PC-9 (cell line): ENCODE measurements around the gene TLK2. TPM values are rescaled to one million over a fixed set of nuclear protein-coding genes. Genes with fewer than 3 reads are reported as not detected.
"Not testable (repeated sequence)": the region's sequence is repeated elsewhere in the genome, so short reads cannot be mapped to it uniquely, and the experiment has no call there.

Experiments used
- BruUV-seq: library from RNA; stranded (reverse); fragments of 400-500 nt; replicated peaks from 2 replicates; lab custom pipeline; 2021; lab: Mats Ljungman, UMichigan
- CTCF ChIA-PET: fragments of 300-600 bp; sonication (Branson Sonifier 250); formaldehyde crosslinking; loops from one replicate; lab custom pipeline; 2022; ENCODE audit warnings: antibody characterized with exemption; lab: Charles Lee
- POLR2A ChIA-PET: fragments of 300-600 bp; sonication (Branson Sonifier 250); formaldehyde crosslinking; loops from one replicate; lab custom pipeline; 2022; ENCODE audit warnings: antibody characterized with exemption; ENCODE audit not compliant: unreplicated experiment; lab: Charles Lee
- DNase-seq, 2 experiments: peaks; one replicate each; pipeline versions ENCODE4 v3.0.0 to v3.0.0-alpha.2; 2015 to 2022; ENCODE audit warnings: mixed read lengths in 1 of 2
- H2AFZ ChIP-seq: fragments of 200-600 bp; sonication (generic); 2 replicates; pipeline ENCODE4 v1.8.1; 2017; ENCODE audit warnings: antibody characterized with exemption
- H3F3A ChIP-seq: fragments of 200-600 bp; sonication (generic); 2 replicates; pipeline ENCODE4 v1.8.1; 2017; ENCODE audit warnings: antibody characterized with exemption, mild to moderate bottlenecking, low read depth; ENCODE audit not compliant: insufficient read depth
- H3K27ac ChIP-seq: fragments of 200-600 bp; sonication (generic); 2 replicates; pipeline ENCODE4 v1.6.1; 2016; ENCODE audit warnings: mixed run types
- H3K27me3 ChIP-seq: fragments of 200-600 bp; sonication (generic); 2 replicates; pipeline ENCODE4 v1.6.1; 2016; ENCODE audit warnings: low read depth, mixed run types; ENCODE audit not compliant: insufficient read depth
- H3K36me3 ChIP-seq: fragments of 200-600 bp; sonication (generic); 2 replicates; pipeline ENCODE4 v1.6.1; 2016; ENCODE audit warnings: low read depth, mixed run types
- H3K4me1 ChIP-seq: fragments of 200-600 bp; sonication (generic); replicated peaks from 2 replicates; pipeline ENCODE4 v1.6.1; 2016; ENCODE audit warnings: mixed run types; ENCODE audit not compliant: insufficient read depth
- H3K4me2 ChIP-seq: fragments of 200-600 bp; sonication (generic); 2 replicates; pipeline ENCODE4 v1.6.1; 2017; ENCODE audit warnings: mixed run types
- H3K4me3 ChIP-seq: fragments of 200-600 bp; sonication (generic); 2 replicates; pipeline ENCODE4 v1.6.1; 2016; ENCODE audit warnings: mixed run types
- H3K79me2 ChIP-seq: fragments of 200-600 bp; sonication (generic); 2 replicates; pipeline ENCODE4 v1.6.1; 2017; ENCODE audit warnings: low read depth, mixed run types
- H3K9me2 ChIP-seq: fragments of 200-600 bp; sonication (generic); 2 replicates; pipeline ENCODE4 v1.8.1; 2017; ENCODE audit warnings: mild to moderate bottlenecking; ENCODE audit not compliant: insufficient read depth
- H3K9me3 ChIP-seq: fragments of 200-600 bp; sonication (generic); 2 replicates; pipeline ENCODE4 v1.8.1; 2016; ENCODE audit warnings: low read depth; ENCODE audit not compliant: insufficient read depth
- H4K20me1 ChIP-seq: fragments of 200-600 bp; sonication (generic); 2 replicates; pipeline ENCODE4 v1.8.1; 2017; ENCODE audit not compliant: insufficient read depth
- intact Hi-C: fragments of 100-400 bp; cut with micrococcal nuclease; formaldehyde crosslinking; loops from one replicate; pipeline ENCODE4 v1.10.0; 2022; ENCODE audit not compliant: unreplicated experiment
- total RNA-seq: library from RNA; stranded (reverse); gene quantifications from 2 replicates; pipeline ENCODE4 v1.2.3, GENCODE V29; 2021

TLK2 gene
- total RNA-seq, 1 experiment from 2014 or later, result 40.7 TPM

DNA sequence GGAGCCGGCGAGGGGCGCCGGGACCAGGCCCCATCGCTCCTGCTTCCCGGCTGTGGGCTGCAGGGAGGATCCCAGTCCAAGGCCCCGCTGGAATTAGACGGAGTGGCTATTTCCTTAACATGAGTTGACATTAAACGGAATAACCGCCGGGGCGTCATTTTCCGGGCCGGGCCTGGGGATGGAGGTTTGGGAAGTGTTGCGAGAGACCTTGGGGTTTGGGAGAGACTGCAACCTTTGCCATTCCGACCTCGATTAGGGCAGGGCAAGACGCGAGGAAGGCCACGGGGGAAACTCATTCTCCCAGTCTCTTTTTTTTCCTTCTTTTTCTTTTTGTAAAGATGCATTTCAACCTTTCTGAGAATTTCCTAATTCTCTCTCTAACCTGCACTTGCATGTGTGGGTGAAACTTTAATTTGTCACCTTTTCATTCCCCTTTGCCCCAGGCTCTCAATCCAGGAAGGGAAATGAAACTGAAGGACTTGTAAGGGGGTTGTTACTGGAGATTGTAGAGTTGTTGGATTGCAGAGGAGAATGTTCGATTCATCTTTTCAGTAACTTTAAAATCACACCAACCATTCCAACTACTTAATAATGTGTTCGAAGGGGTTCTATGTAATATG lies 1.1 kb downstream of the TLK2 start:
- intact Hi-C loops, H3K36me3 ChIP-seq, CTCF ChIA-PET, POLR2A ChIA-PET, H3K9me2 ChIP-seq, H4K20me1 ChIP-seq, H3F3A ChIP-seq, H3K9me3 ChIP-seq, H3K27me3 ChIP-seq: not testable (repeated sequence)
- Histone ChIP-seq H3K4me2 (peak overlapping the region; percentile 87), H3K79me2 (peaks cover 60% of the 10 kb centered on the region), H3K4me1 (peaks cover 18% of the 10 kb centered on the region), H2AFZ (peak overlapping the region; percentile 60; the same call in 1 of the 2 replicates), H3K27ac (peak overlapping the region; percentile 61), H3K4me3 (peak overlapping the region; percentile 93)
- peak in 1 of 2 experiments; percentile 26 for DNase-seq
- BruUV-seq, result TSS peak; percentile 61

DNA sequence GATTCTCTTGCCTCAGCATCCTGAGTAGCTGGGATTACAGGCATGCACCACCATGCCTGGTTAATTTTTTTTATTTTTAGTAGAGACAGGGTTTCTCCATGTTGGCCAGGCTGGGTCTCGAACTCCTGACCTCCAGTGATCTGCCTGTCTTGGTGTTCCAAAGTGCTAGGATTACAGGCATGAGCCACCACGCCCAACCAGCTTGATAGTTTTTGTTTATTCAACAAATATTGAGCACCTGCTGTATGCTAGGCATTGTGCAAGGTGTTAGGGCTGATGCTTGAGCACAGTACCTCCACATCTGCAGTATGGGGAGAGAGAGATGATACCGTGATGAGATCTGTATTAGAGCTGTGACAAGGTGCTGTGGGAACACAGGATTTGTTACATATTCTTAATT lies 3.9 kb downstream of the TLK2 start:
- H3K9me3 ChIP-seq, H2AFZ ChIP-seq, H3K4me3 ChIP-seq, POLR2A ChIA-PET, DNase-seq, H3K9me2 ChIP-seq, intact Hi-C loops, H3K4me2 ChIP-seq, H3F3A ChIP-seq, BruUV-seq, H3K27me3 ChIP-seq, H3K27ac ChIP-seq: not testable (repeated sequence)
- CTCF ChIA-PET, result interaction anchor here (0.6 kb wide), 1 partner anchor 1130 kb away, joined by 4 read pairs; no protein-coding TSS in a partner anchor
- peaks cover 11% of the 10 kb centered on the region; the same call in 1 of the 2 replicates for H3K36me3 ChIP-seq
- peaks cover 20% of the 10 kb centered on the region; the same call in 1 of the 2 replicates for H4K20me1 ChIP-seq
- H3K4me1 ChIP-seq, result peaks cover 13% of the 10 kb centered on the region
- H3K79me2 ChIP-seq, result peaks cover 79% of the 10 kb centered on the region

DNA sequence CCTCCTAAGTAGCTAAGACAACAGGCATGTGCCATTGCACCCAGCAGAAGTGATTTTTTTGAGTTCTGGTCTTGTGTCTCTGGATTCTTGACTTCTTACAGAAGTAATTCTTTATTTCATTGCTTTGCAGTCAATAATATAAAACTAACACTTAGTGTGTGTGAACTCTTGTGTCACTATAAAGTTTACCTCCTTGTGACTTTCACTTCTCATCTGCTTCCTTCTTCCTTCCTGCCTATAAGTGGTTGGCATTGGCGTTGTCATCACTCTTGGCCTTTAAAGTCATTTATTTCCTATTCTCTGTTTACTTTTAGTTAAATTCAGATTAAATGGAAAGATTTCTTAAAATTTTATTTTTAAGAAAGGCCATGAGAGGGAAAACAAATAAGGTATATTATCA lies 12.4 kb downstream of the TLK2 start:
- intact Hi-C loops, POLR2A ChIA-PET, H3K9me3 ChIP-seq, H3K4me2 ChIP-seq, H2AFZ ChIP-seq, DNase-seq, H3K36me3 ChIP-seq, H3K4me3 ChIP-seq, H3K27ac ChIP-seq, H3F3A ChIP-seq, CTCF ChIA-PET, BruUV-seq, H3K27me3 ChIP-seq, H3K9me2 ChIP-seq, H3K4me1 ChIP-seq: not testable (repeated sequence)
- Histone ChIP-seq H4K20me1 (peaks cover 33% of the 10 kb centered on the region), H3K79me2 (peaks cover 89% of the 10 kb centered on the region)

DNA sequence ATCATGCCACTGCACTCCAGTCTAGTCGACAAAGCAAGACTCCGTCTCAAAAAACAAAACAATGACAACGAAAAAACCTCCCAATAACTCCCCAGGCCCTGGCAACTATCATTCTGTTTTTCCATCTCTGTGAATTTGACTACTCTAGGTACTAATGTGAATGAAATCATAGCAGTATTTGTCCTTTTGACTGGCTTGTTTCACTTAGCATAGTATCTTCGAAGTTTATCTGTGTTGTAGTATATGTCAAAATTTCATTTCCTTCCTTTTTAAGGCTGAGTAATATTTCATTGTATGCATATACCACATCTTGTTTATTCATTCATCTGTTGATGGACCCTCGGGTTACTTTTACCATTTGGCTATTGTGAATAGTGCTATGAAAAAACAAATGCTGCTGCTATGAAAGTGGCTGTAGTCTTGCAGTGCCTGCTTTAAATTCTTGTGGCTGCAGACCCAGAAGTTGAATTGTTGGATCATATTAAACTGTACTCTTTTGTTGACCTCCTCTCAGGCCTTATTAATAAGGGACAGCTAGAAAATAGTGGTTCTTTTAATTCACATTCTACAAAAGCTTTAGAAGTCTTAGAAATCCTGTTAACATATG lies 14.5 kb downstream of the TLK2 start:
- H3K27me3 ChIP-seq, H3F3A ChIP-seq, intact Hi-C loops, H3K27ac ChIP-seq, BruUV-seq, DNase-seq, H3K4me2 ChIP-seq, H3K36me3 ChIP-seq, H3K9me2 ChIP-seq, CTCF ChIA-PET, H3K4me3 ChIP-seq, POLR2A ChIA-PET, H3K9me3 ChIP-seq, H2AFZ ChIP-seq, H3K4me1 ChIP-seq: not testable (repeated sequence)
- Histone ChIP-seq H4K20me1 (peaks cover 22% of the 10 kb centered on the region), H3K79me2 (peaks cover 90% of the 10 kb centered on the region)

DNA sequence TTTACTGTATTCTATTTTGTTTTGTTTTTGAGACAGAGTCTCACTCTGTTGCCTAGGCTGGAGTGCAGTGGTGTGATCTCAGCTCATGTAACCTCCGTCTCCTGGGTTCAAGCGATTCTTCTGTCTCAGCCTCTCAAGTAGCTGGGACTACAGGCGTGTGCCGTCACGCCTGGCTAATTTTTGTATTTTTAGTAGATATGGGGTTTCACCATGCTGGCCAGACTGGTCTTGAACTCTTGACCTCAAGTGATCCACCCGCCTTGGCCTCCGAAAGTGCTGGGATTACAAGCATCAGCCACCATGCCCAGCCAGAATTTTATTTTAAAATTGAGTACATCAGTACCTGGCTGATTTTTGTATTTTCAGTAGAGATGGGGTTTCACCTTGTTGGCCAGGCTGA lies 15.4 kb downstream of the TLK2 start:
- POLR2A ChIA-PET, H3K27ac ChIP-seq, H3K36me3 ChIP-seq, CTCF ChIA-PET, DNase-seq, intact Hi-C loops, H3K4me3 ChIP-seq, BruUV-seq, H3F3A ChIP-seq, H3K9me2 ChIP-seq, H3K4me2 ChIP-seq, H3K9me3 ChIP-seq, H3K4me1 ChIP-seq, H2AFZ ChIP-seq, H3K27me3 ChIP-seq: not testable (repeated sequence)
- peaks cover 90% of the 10 kb centered on the region for H3K79me2 ChIP-seq
- peaks cover 19% of the 10 kb centered on the region for H4K20me1 ChIP-seq

DNA sequence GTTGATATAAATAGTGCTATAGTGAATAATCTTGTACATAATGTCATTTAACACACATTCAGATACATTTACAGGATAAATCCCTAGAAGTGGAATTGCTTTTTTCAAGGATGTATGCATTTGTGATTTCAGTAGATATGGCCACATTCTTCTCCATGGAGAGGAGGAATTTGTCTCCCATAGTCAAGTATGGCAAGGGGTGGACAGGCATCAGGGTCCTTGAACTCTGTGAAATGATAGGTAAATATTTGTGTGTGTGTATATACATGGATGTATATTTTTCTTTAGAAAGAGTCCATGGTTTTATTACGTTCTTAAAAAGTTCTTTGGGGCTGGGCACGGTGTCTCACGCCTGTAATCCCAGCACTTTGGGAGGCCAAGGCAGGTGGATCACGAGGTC lies 17.7 kb downstream of the TLK2 start:
- intact Hi-C loops, H3K27me3 ChIP-seq, H3K9me3 ChIP-seq, H3K36me3 ChIP-seq, CTCF ChIA-PET, H3K4me2 ChIP-seq, H3K27ac ChIP-seq, H3K4me1 ChIP-seq, DNase-seq, H3F3A ChIP-seq, BruUV-seq, H3K9me2 ChIP-seq, H3K4me3 ChIP-seq, H2AFZ ChIP-seq: not testable (repeated sequence)
- POLR2A ChIA-PET, result interaction anchor here (0.6 kb wide), 1 partner anchor 54 kb away, joined by 7 read pairs; no protein-coding TSS in a partner anchor
- Histone ChIP-seq H3K79me2 (peaks cover 76% of the 10 kb centered on the region), H4K20me1 (peaks cover 15% of the 10 kb centered on the region)

DNA sequence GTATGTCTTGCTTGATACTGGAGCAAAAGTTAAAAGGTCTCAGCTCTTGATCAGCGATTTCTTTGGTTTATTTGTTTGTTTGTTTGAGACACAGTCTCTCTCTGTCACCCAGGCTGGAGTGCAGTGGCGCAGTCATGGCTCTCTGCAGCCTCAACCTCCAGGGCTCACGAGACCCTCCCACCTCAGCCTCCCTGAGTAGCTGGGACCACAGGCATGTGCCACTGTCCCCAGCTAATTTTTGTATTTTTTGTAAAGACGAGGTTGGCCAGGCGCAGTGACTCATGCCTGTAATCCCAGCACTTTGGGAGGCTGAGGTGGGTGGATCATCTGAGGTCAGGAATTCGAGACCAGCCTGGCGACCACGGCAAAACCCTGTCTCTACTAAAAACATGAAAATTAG lies 20.2 kb downstream of the TLK2 start:
- BruUV-seq, H3K27me3 ChIP-seq, H3K4me2 ChIP-seq, CTCF ChIA-PET, intact Hi-C loops, H3F3A ChIP-seq, DNase-seq, H3K9me2 ChIP-seq, H3K4me1 ChIP-seq, H3K4me3 ChIP-seq, H2AFZ ChIP-seq, H3K9me3 ChIP-seq, H3K27ac ChIP-seq, H3K36me3 ChIP-seq: not testable (repeated sequence)
- H3K79me2 ChIP-seq, result peaks cover 70% of the 10 kb centered on the region
- POLR2A ChIA-PET, result interaction anchor here (0.7 kb wide), 1 partner anchor 518 kb away, joined by 3 read pairs; no protein-coding TSS in a partner anchor
- peaks cover 11% of the 10 kb centered on the region for H4K20me1 ChIP-seq
